K562 (cell line): ENCODE results near the gene SAP25. TPM values are rescaled to one million over a fixed set of nuclear protein-coding genes. Genes with fewer than 3 reads are reported as not detected.

ENCODE experiments used
- CHD4 ChIP-seq: fragments of 200-600 bp; sonication (generic); IDR thresholded peaks from 3 replicates; pipeline ENCODE4 v1.6.1; 2012; ENCODE audit warnings: low read depth, mild to moderate bottlenecking, mixed read lengths, low read length, inconsistent platforms; ENCODE audit not compliant: insufficient read depth, insufficient replicate concordance, poor library complexity, severe bottlenecking
- HNRNPH1 ChIP-seq: fragments of 200-400 bp; formaldehyde crosslinking; optimal IDR thresholded peaks from 2 replicates; pipeline ENCODE3; 2017; ENCODE audit warnings: low read depth, mild to moderate bottlenecking, low read length, moderate library complexity
- KLF16 ChIP-seq: IDR thresholded peaks from 2 replicates; pipeline ENCODE4 v1.6.1; 2016; ENCODE audit warnings: antibody characterized with exemption
- MAFF ChIP-seq: IDR thresholded peaks from 2 replicates; pipeline ENCODE4 v1.6.1; 2012; ENCODE audit warnings: low read length, improper control_type of control experiment
- RFX7 ChIP-seq: fragments of 250-450 bp; sonication (Bioruptor Pico); IDR thresholded peaks from 2 replicates; pipeline ENCODE4 v1.5.1; 2021; ENCODE audit warnings: mild to moderate bottlenecking
- ZBTB17 ChIP-seq: fragments of 450-650 bp; formaldehyde crosslinking; IDR thresholded peaks from 2 replicates; pipeline ENCODE4 v1.4.0; 2020; ENCODE audit warnings: mild to moderate bottlenecking
- ZNF184 ChIP-seq: sonication (generic); formaldehyde crosslinking; IDR thresholded peaks from 2 replicates; pipeline ENCODE4 v1.5.0; 2020; ENCODE audit warnings: missing genetic modification reagents
- ZNF274 ChIP-seq: IDR thresholded peaks from 2 replicates; pipeline ENCODE4 v1.6.1; 2011; ENCODE audit warnings: low read depth, mild to moderate bottlenecking, low read length, moderate library complexity, borderline replicate concordance
- polyA plus RNA-seq, 8 experiments: library from polyadenylated mRNA; depleted of rRNA in 4 of 8; stranded (reverse) in 5 of 8; unstranded in 3 of 8; fragments of >200 nt; fragmentation: Nextera tagmentation in 2 of 8; fragmentation: Illumina TruSeq in 1 of 8; extraction: Ambion mirVana in 2 of 8; extraction: Trizol in 1 of 8; gene quantifications; 2 replicates each; pipeline versions ENCODE4 v1.2.1 to v1.2.3, GENCODE V29; 2011 to 2014; ENCODE audit warnings: inconsistent platforms in 1 of 8, missing spikeins in 1 of 8
- total RNA-seq, 7 experiments: library from RNA; depleted of rRNA in 6 of 7; stranded (reverse); fragments of >200 nt in 6 of 7; fragmentation: Illumina TruSeq in 2 of 7; extraction: Trizol in 2 of 7; gene quantifications; 2 replicates each; pipeline versions ENCODE4 v1.2.1 to v1.2.3, GENCODE V29; 2011 to 2021; ENCODE audit warnings: low replicate concordance in 1 of 7
- TF ChIP-seq, protein P1 (sequence below), 2 experiments: fragments of 450-650 bp; IDR thresholded peaks; 2 replicates each; pipeline ENCODE4 v1.6.1; 2018; ENCODE audit warnings: mild to moderate bottlenecking in 2 of 2, low read depth in 1 of 2; ENCODE audit not compliant: partially characterized antibody in 2 of 2
- TF ChIP-seq, protein P2 (sequence below): sonication (generic); formaldehyde crosslinking; IDR thresholded peaks from 2 replicates; pipeline ENCODE4 v1.8.0; 2022; ENCODE audit warnings: mild to moderate bottlenecking, missing genetic modification reagents
- TF ChIP-seq, protein P3 (sequence below), 2 experiments: fragments of 450-650 bp; IDR thresholded peaks; 2 replicates each; pipeline ENCODE4 v1.6.1; 2016
- TF ChIP-seq, protein P4 (sequence below): sonication (generic); formaldehyde crosslinking; IDR thresholded peaks from 2 replicates; pipeline ENCODE4 v1.8.1; 2022; ENCODE audit warnings: missing genetic modification reagents
- TF ChIP-seq, protein P5 (sequence below): sonication (generic); formaldehyde crosslinking; IDR thresholded peaks from 2 replicates; pipeline ENCODE4 v1.8.0; 2023; ENCODE audit warnings: mild to moderate bottlenecking, missing genetic modification reagents

SAP25 gene
- total and polyA plus RNA-seq, 9 of the 15 experiments (the other 6 are each of a cell fraction or from before 2014, with no cell fraction given), result 0.13 to 5.3 (median 0.78) TPM; not detected in 1

DNA sequence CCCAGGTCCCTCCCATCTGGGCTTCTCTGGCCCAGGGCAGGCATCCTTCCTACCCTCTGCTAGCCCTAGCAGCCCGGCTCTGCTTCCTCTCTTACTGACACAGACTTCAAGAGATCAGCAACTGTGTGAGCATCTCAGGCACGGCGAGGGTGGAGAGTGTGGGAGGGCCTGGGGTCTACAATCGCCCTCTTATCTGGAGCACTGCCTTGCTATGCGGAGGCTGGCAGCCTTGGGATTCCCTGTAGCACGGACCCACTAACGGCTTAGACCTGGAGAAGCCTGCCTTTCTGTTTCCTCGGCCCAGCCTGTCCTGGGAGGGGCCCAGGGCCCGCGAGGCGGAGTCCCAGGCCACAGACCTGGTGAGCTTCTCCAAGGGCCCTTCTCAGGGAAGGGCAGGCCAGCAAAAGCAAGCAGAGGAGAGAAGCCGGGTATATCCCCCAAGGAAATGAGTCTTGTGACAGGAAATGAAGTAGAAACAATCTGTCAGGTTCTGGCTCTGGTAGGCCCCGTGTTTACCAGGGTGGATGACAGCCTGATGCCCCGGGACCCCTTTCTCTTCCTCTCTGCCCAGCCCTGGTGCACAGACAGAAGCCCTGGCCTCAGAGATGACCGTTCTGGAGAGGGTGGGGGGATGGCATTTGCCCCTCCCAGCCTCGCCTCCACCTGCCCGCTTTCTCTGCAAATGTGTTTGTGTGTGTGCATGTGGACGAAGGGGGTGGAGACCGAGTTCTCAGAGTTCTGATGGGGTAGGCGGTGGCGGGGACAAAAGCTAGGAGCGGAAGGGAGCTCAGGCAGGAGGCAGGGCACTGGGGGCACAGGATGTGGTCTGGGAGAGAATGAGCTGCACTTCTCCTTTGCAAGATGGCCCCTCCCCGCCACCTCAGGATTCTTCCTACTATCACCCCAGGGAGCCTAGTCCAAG is 9.7 kb upstream of the SAP25 start (continued):
- TF ChIP-seq MAFF, result no peak
- TF ChIP-seq, protein P1, sequence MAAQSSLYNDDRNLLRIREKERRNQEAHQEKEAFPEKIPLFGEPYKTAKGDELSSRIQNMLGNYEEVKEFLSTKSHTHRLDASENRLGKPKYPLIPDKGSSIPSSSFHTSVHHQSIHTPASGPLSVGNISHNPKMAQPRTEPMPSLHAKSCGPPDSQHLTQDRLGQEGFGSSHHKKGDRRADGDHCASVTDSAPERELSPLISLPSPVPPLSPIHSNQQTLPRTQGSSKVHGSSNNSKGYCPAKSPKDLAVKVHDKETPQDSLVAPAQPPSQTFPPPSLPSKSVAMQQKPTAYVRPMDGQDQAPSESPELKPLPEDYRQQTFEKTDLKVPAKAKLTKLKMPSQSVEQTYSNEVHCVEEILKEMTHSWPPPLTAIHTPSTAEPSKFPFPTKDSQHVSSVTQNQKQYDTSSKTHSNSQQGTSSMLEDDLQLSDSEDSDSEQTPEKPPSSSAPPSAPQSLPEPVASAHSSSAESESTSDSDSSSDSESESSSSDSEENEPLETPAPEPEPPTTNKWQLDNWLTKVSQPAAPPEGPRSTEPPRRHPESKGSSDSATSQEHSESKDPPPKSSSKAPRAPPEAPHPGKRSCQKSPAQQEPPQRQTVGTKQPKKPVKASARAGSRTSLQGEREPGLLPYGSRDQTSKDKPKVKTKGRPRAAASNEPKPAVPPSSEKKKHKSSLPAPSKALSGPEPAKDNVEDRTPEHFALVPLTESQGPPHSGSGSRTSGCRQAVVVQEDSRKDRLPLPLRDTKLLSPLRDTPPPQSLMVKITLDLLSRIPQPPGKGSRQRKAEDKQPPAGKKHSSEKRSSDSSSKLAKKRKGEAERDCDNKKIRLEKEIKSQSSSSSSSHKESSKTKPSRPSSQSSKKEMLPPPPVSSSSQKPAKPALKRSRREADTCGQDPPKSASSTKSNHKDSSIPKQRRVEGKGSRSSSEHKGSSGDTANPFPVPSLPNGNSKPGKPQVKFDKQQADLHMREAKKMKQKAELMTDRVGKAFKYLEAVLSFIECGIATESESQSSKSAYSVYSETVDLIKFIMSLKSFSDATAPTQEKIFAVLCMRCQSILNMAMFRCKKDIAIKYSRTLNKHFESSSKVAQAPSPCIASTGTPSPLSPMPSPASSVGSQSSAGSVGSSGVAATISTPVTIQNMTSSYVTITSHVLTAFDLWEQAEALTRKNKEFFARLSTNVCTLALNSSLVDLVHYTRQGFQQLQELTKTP (IDR thresholded peaks at IDR 0.05; ENCODE audit: low read depth in 1 of 2, partially characterized antibody in 2 of 2), result no peak
- no peak for TF ChIP-seq HNRNPH1
- TF ChIP-seq, protein P2, sequence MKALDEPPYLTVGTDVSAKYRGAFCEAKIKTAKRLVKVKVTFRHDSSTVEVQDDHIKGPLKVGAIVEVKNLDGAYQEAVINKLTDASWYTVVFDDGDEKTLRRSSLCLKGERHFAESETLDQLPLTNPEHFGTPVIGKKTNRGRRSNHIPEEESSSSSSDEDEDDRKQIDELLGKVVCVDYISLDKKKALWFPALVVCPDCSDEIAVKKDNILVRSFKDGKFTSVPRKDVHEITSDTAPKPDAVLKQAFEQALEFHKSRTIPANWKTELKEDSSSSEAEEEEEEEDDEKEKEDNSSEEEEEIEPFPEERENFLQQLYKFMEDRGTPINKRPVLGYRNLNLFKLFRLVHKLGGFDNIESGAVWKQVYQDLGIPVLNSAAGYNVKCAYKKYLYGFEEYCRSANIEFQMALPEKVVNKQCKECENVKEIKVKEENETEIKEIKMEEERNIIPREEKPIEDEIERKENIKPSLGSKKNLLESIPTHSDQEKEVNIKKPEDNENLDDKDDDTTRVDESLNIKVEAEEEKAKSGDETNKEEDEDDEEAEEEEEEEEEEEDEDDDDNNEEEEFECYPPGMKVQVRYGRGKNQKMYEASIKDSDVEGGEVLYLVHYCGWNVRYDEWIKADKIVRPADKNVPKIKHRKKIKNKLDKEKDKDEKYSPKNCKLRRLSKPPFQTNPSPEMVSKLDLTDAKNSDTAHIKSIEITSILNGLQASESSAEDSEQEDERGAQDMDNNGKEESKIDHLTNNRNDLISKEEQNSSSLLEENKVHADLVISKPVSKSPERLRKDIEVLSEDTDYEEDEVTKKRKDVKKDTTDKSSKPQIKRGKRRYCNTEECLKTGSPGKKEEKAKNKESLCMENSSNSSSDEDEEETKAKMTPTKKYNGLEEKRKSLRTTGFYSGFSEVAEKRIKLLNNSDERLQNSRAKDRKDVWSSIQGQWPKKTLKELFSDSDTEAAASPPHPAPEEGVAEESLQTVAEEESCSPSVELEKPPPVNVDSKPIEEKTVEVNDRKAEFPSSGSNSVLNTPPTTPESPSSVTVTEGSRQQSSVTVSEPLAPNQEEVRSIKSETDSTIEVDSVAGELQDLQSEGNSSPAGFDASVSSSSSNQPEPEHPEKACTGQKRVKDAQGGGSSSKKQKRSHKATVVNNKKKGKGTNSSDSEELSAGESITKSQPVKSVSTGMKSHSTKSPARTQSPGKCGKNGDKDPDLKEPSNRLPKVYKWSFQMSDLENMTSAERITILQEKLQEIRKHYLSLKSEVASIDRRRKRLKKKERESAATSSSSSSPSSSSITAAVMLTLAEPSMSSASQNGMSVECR, result peak; percentile 50; the same call in 1 of the 2 replicates
- TF ChIP-seq ZNF274, result no peak
- TF ChIP-seq ZBTB17 (CRISPR knock-in tag), result no peak
- TF ChIP-seq, protein P3, sequence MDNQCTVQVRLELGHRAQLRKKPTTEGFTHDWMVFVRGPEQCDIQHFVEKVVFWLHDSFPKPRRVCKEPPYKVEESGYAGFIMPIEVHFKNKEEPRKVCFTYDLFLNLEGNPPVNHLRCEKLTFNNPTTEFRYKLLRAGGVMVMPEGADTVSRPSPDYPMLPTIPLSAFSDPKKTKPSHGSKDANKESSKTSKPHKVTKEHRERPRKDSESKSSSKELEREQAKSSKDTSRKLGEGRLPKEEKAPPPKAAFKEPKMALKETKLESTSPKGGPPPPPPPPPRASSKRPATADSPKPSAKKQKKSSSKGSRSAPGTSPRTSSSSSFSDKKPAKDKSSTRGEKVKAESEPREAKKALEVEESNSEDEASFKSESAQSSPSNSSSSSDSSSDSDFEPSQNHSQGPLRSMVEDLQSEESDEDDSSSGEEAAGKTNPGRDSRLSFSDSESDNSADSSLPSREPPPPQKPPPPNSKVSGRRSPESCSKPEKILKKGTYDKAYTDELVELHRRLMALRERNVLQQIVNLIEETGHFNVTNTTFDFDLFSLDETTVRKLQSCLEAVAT (IDR thresholded peaks at IDR 0.05), result no peak
- TF ChIP-seq KLF16, result no peak
- no peak for TF ChIP-seq ZNF184 (CRISPR knock-in tag)
- TF ChIP-seq, protein P4, sequence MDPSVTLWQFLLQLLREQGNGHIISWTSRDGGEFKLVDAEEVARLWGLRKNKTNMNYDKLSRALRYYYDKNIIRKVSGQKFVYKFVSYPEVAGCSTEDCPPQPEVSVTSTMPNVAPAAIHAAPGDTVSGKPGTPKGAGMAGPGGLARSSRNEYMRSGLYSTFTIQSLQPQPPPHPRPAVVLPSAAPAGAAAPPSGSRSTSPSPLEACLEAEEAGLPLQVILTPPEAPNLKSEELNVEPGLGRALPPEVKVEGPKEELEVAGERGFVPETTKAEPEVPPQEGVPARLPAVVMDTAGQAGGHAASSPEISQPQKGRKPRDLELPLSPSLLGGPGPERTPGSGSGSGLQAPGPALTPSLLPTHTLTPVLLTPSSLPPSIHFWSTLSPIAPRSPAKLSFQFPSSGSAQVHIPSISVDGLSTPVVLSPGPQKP (CRISPR knock-in tag), result no peak
- TF ChIP-seq, protein P5, sequence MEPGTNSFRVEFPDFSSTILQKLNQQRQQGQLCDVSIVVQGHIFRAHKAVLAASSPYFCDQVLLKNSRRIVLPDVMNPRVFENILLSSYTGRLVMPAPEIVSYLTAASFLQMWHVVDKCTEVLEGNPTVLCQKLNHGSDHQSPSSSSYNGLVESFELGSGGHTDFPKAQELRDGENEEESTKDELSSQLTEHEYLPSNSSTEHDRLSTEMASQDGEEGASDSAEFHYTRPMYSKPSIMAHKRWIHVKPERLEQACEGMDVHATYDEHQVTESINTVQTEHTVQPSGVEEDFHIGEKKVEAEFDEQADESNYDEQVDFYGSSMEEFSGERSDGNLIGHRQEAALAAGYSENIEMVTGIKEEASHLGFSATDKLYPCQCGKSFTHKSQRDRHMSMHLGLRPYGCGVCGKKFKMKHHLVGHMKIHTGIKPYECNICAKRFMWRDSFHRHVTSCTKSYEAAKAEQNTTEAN (CRISPR knock-in tag), result no peak
- TF ChIP-seq CHD4, result no peak
- no peak for TF ChIP-seq RFX7
